HepG2 (cell line): ENCODE results near the gene NCBP2. TPM values are rescaled to one million over a fixed set of nuclear protein-coding genes. Genes with fewer than 3 reads are reported as not detected.

ENCODE experiments used
- DR1 ChIP-seq: sonication (generic); formaldehyde crosslinking; IDR thresholded peaks from 2 replicates; pipeline ENCODE4 v1.8.0; 2021; ENCODE audit warnings: mild to moderate bottlenecking, missing genetic modification reagents, inconsistent platforms
- KLF11 ChIP-seq: IDR thresholded peaks from 2 replicates; pipeline ENCODE4 v1.6.1; 2016; ENCODE audit warnings: missing compliant biosample characterization
- MEIS1 ChIP-seq: sonication (generic); formaldehyde crosslinking; IDR thresholded peaks from 2 replicates; pipeline ENCODE4 v1.9.0; 2021; ENCODE audit warnings: mild to moderate bottlenecking, missing genetic modification reagents, moderate library complexity, borderline replicate concordance
- RXRA ChIP-seq: sonication (generic); formaldehyde crosslinking; IDR thresholded peaks from 2 replicates; pipeline ENCODE4 v1.5.1; 2020; ENCODE audit warnings: missing genetic modification reagents
- SRY ChIP-seq: sonication (generic); formaldehyde crosslinking; IDR thresholded peaks from 2 replicates; pipeline ENCODE4 v1.8.0; 2022; ENCODE audit warnings: mild to moderate bottlenecking, missing genetic modification reagents
- THYN1 ChIP-seq: sonication (generic); formaldehyde crosslinking; IDR thresholded peaks from 2 replicates; pipeline ENCODE4 v1.8.1; 2023; ENCODE audit warnings: low read depth, mild to moderate bottlenecking, moderate library complexity, missing genetic modification reagents, borderline replicate concordance
- ZFP41 ChIP-seq: sonication (generic); formaldehyde crosslinking; IDR thresholded peaks from 2 replicates; pipeline ENCODE4 v1.4.0; 2020; ENCODE audit warnings: mild to moderate bottlenecking, missing genetic modification reagents, borderline replicate concordance
- ZNF333 ChIP-seq: sonication (generic); formaldehyde crosslinking; IDR thresholded peaks from 2 replicates; pipeline ENCODE4 v1.4.0; 2020; ENCODE audit warnings: mild to moderate bottlenecking, missing genetic modification reagents, borderline replicate concordance
- ZNF564 ChIP-seq: sonication (generic); formaldehyde crosslinking; IDR thresholded peaks from 2 replicates; pipeline ENCODE4 v1.8.1; 2023; ENCODE audit warnings: mild to moderate bottlenecking, missing genetic modification reagents
- ZNF724P ChIP-seq: sonication (generic); formaldehyde crosslinking; IDR thresholded peaks from 2 replicates; pipeline ENCODE4 v1.8.0; 2022; ENCODE audit warnings: missing genetic modification reagents, borderline replicate concordance
- ZNF776 ChIP-seq: sonication (generic); formaldehyde crosslinking; IDR thresholded peaks from 2 replicates; pipeline ENCODE4 v1.4.0; 2020; ENCODE audit warnings: mild to moderate bottlenecking, missing genetic modification reagents
- polyA plus RNA-seq, 8 experiments: library from polyadenylated mRNA; depleted of rRNA in 3 of 8; stranded (reverse) in 7 of 8; unstranded in 1 of 8; fragments of >200 nt; fragmentation: Illumina TruSeq in 4 of 8; extraction: Trizol in 4 of 8; gene quantifications; 2 replicates each; pipeline versions ENCODE4 v1.2.1 to v1.2.3, GENCODE V29; 2011 to 2016; ENCODE audit warnings: low read depth in 4 of 8, missing spikeins in 1 of 8, mixed read lengths in 1 of 8; ENCODE audit not compliant: insufficient read depth in 1 of 8
- total RNA-seq, 5 experiments: library from RNA; depleted of rRNA; stranded (reverse); fragments of >200 nt; fragmentation: Illumina TruSeq; extraction: Trizol; gene quantifications; 2 replicates each; pipeline ENCODE4 v1.2.3, GENCODE V29; 2016; ENCODE audit warnings: low read depth in 1 of 5
- TF ChIP-seq, protein P1 (sequence below): sonication (generic); formaldehyde crosslinking; IDR thresholded peaks from 2 replicates; pipeline ENCODE4 v1.4.0; 2020; ENCODE audit warnings: missing genetic modification reagents, borderline replicate concordance
- TF ChIP-seq, protein P2 (sequence below): sonication (generic); formaldehyde crosslinking; IDR thresholded peaks from 2 replicates; pipeline ENCODE4 v1.4.0; 2020; ENCODE audit warnings: low read depth, mild to moderate bottlenecking, missing genetic modification reagents
- TF ChIP-seq, protein P3 (sequence below): sonication (generic); formaldehyde crosslinking; IDR thresholded peaks from 2 replicates; pipeline ENCODE4 v1.4.0; 2020; ENCODE audit warnings: missing genetic modification reagents
- TF ChIP-seq, protein P4 (sequence below): sonication (generic); formaldehyde crosslinking; IDR thresholded peaks from 2 replicates; pipeline ENCODE4 v1.4.0; 2020; ENCODE audit warnings: missing genetic modification reagents
- TF ChIP-seq, protein P5 (sequence below): sonication (generic); formaldehyde crosslinking; IDR thresholded peaks from 2 replicates; pipeline ENCODE4 v1.8.1; 2023; ENCODE audit warnings: missing genetic modification reagents, inconsistent platforms, borderline replicate concordance

The NCBP2 gene
- total and polyA plus RNA-seq, 2 of the 13 experiments (the other 11 are each of a cell fraction or from before 2014, with no cell fraction given), result 58.7 to 95.5 TPM

DNA sequence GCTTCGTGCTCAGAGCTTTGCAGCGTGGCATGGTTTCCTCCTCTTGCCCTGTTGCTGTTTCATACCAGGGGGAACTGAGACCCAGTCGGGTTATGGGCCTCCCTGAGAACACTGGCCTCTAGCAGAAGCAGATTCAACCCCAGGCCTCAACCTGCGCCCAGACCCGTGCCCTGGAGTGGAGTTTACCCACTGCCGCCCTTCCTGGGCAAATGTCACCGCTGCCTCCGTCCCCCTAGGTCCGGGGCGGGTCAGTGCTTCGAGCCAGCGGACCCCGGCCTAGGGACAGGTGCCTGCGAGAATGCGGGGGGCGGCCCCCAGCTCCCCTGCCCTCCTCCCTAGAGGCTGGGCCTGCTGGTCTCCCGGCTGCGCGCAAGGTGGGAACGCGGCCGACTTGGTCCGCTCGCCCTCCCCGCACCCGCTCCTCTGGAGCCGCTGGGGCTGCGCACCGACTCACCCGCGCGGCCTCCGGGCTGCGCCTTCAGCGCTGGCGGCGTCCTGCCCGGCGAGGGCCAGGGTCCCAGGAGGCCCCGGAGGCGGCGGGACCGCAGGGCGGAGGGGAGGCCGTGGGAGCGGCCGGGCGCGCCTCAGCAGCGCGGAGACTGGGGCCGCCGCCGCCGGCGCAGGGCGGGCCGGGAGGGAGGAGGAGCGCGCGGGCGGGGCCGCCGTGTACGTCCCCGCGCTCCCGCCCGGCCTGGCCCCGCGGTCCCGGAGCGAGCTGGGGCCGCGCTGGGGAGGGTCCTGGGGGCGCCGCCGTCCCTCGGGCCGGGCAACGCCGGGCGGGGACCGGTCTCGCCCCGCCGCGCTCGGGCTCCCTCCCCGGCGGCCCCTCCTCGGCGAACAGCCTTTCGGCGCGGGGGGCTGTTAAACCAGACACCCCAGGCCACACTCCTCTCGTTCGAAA lies 26.2 kb upstream of the NCBP2 start, which contains the start of gene PIGZ (continued):
- TF ChIP-seq, protein P1, sequence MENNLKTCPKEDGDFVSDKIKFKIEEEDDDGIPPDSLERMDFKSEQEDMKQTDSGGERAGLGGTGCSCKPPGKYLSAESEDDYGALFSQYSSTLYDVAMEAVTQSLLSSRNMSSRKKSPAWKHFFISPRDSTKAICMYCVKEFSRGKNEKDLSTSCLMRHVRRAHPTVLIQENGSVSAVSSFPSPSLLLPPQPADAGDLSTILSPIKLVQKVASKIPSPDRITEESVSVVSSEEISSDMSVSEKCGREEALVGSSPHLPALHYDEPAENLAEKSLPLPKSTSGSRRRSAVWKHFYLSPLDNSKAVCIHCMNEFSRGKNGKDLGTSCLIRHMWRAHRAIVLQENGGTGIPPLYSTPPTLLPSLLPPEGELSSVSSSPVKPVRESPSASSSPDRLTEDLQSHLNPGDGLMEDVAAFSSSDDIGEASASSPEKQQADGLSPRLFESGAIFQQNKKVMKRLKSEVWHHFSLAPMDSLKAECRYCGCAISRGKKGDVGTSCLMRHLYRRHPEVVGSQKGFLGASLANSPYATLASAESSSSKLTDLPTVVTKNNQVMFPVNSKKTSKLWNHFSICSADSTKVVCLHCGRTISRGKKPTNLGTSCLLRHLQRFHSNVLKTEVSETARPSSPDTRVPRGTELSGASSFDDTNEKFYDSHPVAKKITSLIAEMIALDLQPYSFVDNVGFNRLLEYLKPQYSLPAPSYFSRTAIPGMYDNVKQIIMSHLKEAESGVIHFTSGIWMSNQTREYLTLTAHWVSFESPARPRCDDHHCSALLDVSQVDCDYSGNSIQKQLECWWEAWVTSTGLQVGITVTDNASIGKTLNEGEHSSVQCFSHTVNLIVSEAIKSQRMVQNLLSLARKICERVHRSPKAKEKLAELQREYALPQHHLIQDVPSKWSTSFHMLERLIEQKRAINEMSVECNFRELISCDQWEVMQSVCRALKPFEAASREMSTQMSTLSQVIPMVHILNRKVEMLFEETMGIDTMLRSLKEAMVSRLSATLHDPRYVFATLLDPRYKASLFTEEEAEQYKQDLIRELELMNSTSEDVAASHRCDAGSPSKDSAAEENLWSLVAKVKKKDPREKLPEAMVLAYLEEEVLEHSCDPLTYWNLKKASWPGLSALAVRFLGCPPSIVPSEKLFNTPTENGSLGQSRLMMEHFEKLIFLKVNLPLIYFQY, result no peak
- TF ChIP-seq SRY (CRISPR knock-in tag) (peak; percentile 55; the same call in 1 of the 2 replicates), ZFP41 (CRISPR knock-in tag) (peak; percentile 73; the same call in 1 of the 2 replicates), ZNF776 (CRISPR knock-in tag) (no peak), ZNF564 (no peak), ZNF724P (CRISPR knock-in tag) (peak; percentile 30; the same call in 1 of the 2 replicates), DR1 (no peak), MEIS1 (peak; percentile 22; the same call in 1 of the 2 replicates), ZNF333 (no peak), THYN1 (CRISPR knock-in tag) (no peak), RXRA (CRISPR knock-in tag) (peak; percentile 64; the same call in 1 of the 2 replicates), KLF11 (no peak)
- TF ChIP-seq, protein P2, sequence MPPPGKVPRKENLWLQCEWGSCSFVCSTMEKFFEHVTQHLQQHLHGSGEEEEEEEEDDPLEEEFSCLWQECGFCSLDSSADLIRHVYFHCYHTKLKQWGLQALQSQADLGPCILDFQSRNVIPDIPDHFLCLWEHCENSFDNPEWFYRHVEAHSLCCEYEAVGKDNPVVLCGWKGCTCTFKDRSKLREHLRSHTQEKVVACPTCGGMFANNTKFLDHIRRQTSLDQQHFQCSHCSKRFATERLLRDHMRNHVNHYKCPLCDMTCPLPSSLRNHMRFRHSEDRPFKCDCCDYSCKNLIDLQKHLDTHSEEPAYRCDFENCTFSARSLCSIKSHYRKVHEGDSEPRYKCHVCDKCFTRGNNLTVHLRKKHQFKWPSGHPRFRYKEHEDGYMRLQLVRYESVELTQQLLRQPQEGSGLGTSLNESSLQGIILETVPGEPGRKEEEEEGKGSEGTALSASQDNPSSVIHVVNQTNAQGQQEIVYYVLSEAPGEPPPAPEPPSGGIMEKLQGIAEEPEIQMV, result 0 out of 2 replicates have a peak, but pooled peaks have one; percentile 43
- TF ChIP-seq, protein P3, sequence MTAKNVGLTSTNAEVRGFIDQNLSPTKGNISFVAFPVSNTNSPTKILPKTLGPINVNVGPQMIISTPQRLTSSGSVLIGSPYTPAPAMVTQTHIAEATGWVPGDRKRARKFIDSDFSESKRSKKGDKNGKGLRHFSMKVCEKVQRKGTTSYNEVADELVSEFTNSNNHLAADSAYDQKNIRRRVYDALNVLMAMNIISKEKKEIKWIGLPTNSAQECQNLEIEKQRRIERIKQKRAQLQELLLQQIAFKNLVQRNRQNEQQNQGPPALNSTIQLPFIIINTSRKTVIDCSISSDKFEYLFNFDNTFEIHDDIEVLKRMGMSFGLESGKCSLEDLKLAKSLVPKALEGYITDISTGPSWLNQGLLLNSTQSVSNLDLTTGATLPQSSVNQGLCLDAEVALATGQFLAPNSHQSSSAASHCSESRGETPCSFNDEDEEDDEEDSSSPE (CRISPR knock-in tag), result 0 out of 2 replicates have a peak, but pooled peaks have one; percentile 15
- TF ChIP-seq, protein P4, sequence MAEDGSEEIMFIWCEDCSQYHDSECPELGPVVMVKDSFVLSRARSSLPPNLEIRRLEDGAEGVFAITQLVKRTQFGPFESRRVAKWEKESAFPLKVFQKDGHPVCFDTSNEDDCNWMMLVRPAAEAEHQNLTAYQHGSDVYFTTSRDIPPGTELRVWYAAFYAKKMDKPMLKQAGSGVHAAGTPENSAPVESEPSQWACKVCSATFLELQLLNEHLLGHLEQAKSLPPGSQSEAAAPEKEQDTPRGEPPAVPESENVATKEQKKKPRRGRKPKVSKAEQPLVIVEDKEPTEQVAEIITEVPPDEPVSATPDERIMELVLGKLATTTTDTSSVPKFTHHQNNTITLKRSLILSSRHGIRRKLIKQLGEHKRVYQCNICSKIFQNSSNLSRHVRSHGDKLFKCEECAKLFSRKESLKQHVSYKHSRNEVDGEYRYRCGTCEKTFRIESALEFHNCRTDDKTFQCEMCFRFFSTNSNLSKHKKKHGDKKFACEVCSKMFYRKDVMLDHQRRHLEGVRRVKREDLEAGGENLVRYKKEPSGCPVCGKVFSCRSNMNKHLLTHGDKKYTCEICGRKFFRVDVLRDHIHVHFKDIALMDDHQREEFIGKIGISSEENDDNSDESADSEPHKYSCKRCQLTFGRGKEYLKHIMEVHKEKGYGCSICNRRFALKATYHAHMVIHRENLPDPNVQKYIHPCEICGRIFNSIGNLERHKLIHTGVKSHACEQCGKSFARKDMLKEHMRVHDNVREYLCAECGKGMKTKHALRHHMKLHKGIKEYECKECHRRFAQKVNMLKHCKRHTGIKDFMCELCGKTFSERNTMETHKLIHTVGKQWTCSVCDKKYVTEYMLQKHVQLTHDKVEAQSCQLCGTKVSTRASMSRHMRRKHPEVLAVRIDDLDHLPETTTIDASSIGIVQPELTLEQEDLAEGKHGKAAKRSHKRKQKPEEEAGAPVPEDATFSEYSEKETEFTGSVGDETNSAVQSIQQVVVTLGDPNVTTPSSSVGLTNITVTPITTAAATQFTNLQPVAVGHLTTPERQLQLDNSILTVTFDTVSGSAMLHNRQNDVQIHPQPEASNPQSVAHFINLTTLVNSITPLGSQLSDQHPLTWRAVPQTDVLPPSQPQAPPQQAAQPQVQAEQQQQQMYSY (CRISPR knock-in tag), result no peak; the same call in 1 of the 2 replicates
- TF ChIP-seq, protein P5, sequence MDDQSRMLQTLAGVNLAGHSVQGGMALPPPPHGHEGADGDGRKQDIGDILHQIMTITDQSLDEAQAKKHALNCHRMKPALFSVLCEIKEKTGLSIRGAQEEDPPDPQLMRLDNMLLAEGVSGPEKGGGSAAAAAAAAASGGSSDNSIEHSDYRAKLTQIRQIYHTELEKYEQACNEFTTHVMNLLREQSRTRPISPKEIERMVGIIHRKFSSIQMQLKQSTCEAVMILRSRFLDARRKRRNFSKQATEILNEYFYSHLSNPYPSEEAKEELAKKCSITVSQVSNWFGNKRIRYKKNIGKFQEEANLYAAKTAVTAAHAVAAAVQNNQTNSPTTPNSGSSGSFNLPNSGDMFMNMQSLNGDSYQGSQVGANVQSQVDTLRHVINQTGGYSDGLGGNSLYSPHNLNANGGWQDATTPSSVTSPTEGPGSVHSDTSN, result no peak
